Measurements from ENCODE around the gene OPHN1. TPM values are rescaled to one million over a fixed set of nuclear protein-coding genes. Genes with fewer than 3 reads are reported as not detected.

The OPHN1 gene
- total and polyA plus RNA-seq, 12 donors: 2.1 to 7.1 (median 5.2) TPM

- DNase-seq (no peak), ATAC-seq (no peak)
- Histone ChIP-seq H3K4me3 (no peak overlapping the region), H3K27ac (no peak overlapping the region), H3K9me3 (no peaks in the 10 kb centered on the region), H3K36me3 (no peaks in the 10 kb centered on the region), H3K27me3 (peaks cover 0 to 24% (median 0%) of the 10 kb centered on the region in 7 donors), H3K4me1 (no peaks in the 10 kb centered on the region)
- TF ChIP-seq, protein P1, sequence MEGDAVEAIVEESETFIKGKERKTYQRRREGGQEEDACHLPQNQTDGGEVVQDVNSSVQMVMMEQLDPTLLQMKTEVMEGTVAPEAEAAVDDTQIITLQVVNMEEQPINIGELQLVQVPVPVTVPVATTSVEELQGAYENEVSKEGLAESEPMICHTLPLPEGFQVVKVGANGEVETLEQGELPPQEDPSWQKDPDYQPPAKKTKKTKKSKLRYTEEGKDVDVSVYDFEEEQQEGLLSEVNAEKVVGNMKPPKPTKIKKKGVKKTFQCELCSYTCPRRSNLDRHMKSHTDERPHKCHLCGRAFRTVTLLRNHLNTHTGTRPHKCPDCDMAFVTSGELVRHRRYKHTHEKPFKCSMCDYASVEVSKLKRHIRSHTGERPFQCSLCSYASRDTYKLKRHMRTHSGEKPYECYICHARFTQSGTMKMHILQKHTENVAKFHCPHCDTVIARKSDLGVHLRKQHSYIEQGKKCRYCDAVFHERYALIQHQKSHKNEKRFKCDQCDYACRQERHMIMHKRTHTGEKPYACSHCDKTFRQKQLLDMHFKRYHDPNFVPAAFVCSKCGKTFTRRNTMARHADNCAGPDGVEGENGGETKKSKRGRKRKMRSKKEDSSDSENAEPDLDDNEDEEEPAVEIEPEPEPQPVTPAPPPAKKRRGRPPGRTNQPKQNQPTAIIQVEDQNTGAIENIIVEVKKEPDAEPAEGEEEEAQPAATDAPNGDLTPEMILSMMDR (IDR thresholded peaks at IDR 0.05): no peak
- intact Hi-C loops (cut with DNase I): no loop called here
These were observed 145.2 kb downstream of the OPHN1 start for GRCh38 chrX:68288127-68288526.

DNA sequence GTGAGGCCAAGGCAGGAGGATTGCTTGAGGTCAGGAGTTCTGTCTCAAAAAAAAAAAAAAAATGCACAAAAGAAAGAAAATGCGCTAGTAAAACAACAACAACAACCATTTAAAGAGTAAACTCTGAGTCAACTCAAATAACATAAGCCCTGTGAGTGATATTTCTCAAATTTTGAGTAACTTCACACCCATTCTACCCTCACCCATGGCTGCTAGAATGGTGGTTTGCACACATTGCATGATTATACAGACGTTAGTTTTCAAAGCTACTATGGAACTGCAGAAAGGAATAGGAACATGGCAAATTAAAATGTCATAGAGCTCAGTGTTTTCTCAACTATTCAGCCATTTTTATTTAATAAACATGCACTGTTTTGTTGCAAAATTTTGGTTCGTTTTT lies 145.9 kb downstream of the OPHN1 start:
- H3K9me3 ChIP-seq: no peaks in the 10 kb centered on the region
- H3K4me1 ChIP-seq: no peaks in the 10 kb centered on the region
- H3K27ac ChIP-seq: no peak overlapping the region
- no peaks in the 10 kb centered on the region for H3K36me3 ChIP-seq
- TF ChIP-seq, protein P1 (IDR thresholded peaks at IDR 0.05): no peak
- intact Hi-C loops (cut with DNase I): no loop called here
- no peak for DNase-seq
- WGBS, 2 donors: 89% methylated on average over 3 of the region's 3 CpGs
- H3K27me3 ChIP-seq: peaks cover 0 to 24% (median 0%) of the 10 kb centered on the region in 7 donors
- no peak for ATAC-seq
- no peak overlapping the region for H3K4me3 ChIP-seq

DNA sequence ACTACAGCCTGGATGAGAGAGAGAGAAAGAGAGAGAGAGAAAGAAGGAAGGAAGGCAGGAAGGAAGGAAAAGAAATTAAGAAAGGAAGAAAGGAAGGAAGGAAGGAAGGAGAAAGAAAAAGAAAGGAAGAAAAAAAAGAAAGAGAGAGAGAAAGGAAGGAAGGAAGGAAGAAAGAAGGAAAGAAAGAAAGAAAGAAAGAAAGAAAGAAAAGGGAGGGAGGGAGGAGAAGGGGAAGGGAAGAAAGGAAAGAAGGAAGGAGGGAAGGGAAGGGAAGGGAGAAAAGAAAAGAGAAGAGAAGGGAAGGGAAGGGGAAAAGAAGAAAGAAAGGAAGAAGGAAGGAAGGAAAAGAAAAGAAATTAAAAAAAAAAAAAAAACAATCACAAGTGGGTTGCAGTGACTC lies 146.3 kb downstream of the OPHN1 start:
- Histone ChIP-seq H3K36me3 (no peaks in the 10 kb centered on the region), H3K4me3 (no peak overlapping the region), H3K4me1 (no peaks in the 10 kb centered on the region), H3K9me3 (no peaks in the 10 kb centered on the region), H3K27ac (no peak overlapping the region), H3K27me3 (peaks cover 0 to 24% (median 0%) of the 10 kb centered on the region in 7 donors)
- ATAC-seq: no peak
- no peak for DNase-seq
- TF ChIP-seq, protein P1 (IDR thresholded peaks at IDR 0.05): no peak
- intact Hi-C loops (cut with DNase I): no loop called here

DNA sequence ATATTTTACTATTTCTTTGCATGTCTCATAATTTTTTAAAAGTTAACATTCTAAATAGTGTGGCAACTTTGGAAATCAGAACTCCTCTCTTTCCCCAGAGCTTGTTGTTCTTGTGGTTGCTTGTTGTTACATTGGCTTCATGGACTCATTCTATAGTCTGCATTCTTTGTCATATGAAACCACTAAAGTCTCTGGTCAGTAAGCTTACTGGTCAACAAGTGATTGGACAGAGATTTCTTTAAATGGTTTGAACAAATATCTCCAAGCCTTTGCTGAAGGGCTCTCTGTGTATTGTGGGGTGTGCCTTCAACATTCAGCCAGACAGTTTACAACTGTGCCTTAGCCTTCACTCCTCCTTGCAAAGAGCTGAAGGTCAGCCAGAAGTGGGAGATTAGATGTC lies 147.2 kb downstream of the OPHN1 start:
- Histone ChIP-seq H3K27me3 (peaks cover 0 to 24% (median 0%) of the 10 kb centered on the region in 7 donors), H3K4me1 (no peaks in the 10 kb centered on the region), H3K4me3 (no peak overlapping the region), H3K9me3 (no peaks in the 10 kb centered on the region), H3K36me3 (no peaks in the 10 kb centered on the region), H3K27ac (no peak overlapping the region)
- DNase-seq: no peak
- intact Hi-C loops (cut with DNase I): no loop called here
- TF ChIP-seq, protein P1 (IDR thresholded peaks at IDR 0.05): no peak
- ATAC-seq: no peak
